DND-41 (cell line): ENCODE measurements around the gene UCHL1.

Experiments
- ATAC-seq: fragments of 200-7000 bp; cut with Tn5 transposase; 3 replicates; pipeline ENCODE4 v1.9.1; 2021; ENCODE audit warnings: low read depth; ENCODE audit not compliant: insufficient read depth
- DNase-seq: peaks from one replicate; pipeline ENCODE4 v3.0.0-alpha.2; 2020
- H2AFZ ChIP-seq: 2 replicates; pipeline ENCODE4 v1.6.0; 2012; ENCODE audit warnings: low read depth, low read length
- H3K27ac ChIP-seq: 2 replicates; pipeline ENCODE4 v1.5.1; 2012; ENCODE audit warnings: low read length, inconsistent platforms
- H3K27me3 ChIP-seq: fragments of 200-600 bp; sonication (generic); 2 replicates; pipeline ENCODE4 v1.6.0; 2012; ENCODE audit warnings: low read length, mild to moderate bottlenecking, inconsistent platforms; ENCODE audit not compliant: insufficient read depth, poor library complexity
- H3K36me3 ChIP-seq: 2 replicates; pipeline ENCODE4 v1.5.1; 2012; ENCODE audit warnings: low read length, inconsistent platforms; ENCODE audit not compliant: insufficient read depth
- H3K4me1 ChIP-seq: 2 replicates; pipeline ENCODE4 v1.5.1; 2012; ENCODE audit warnings: mild to moderate bottlenecking, low read length; ENCODE audit not compliant: insufficient read depth
- H3K4me2 ChIP-seq: 2 replicates; pipeline ENCODE4 v1.6.0; 2012; ENCODE audit warnings: mild to moderate bottlenecking, moderate library complexity, low read length, inconsistent platforms; ENCODE audit not compliant: insufficient read depth
- H3K4me3 ChIP-seq, 2 experiments: fragments of 200-600 bp in 1 of 2; shearing (Covaris generic) in 1 of 2; 2 replicates each; pipeline ENCODE4 v1.5.1; 2012 to 2016; ENCODE audit warnings: inconsistent platforms in 2 of 2, low read length in 2 of 2, mild to moderate bottlenecking in 2 of 2, low read depth in 1 of 2, moderate library complexity in 1 of 2
- H3K79me2 ChIP-seq: 2 replicates; pipeline ENCODE4 v1.6.0; 2012; ENCODE audit warnings: low read length, inconsistent platforms; ENCODE audit not compliant: insufficient read depth
- H3K9ac ChIP-seq: 2 replicates; pipeline ENCODE4 v1.6.0; 2012; ENCODE audit warnings: low read depth, mild to moderate bottlenecking, inconsistent platforms, low read length, moderate library complexity
- H3K9me3 ChIP-seq: 2 replicates; pipeline ENCODE4 v1.5.1; 2012; ENCODE audit warnings: low read length, moderate library complexity, mild to moderate bottlenecking, inconsistent platforms; ENCODE audit not compliant: insufficient read depth, severe bottlenecking
- H4K20me1 ChIP-seq: 2 replicates; pipeline ENCODE4 v1.6.0; 2012; ENCODE audit warnings: low read length; ENCODE audit not compliant: insufficient read depth
- CTCF ChIP-seq: IDR thresholded peaks from 2 replicates; pipeline ENCODE4 v1.5.1; 2012; ENCODE audit warnings: borderline replicate concordance, low read length, moderate library complexity, mild to moderate bottlenecking; ENCODE audit not compliant: poor library complexity, severe bottlenecking; ENCODE audit errors: extremely low read depth
- EZH2 ChIP-seq: IDR thresholded peaks from 3 replicates; pipeline ENCODE4 v1.6.1; 2012; ENCODE audit warnings: borderline replicate concordance, low read depth, mild to moderate bottlenecking, moderate library complexity, low read length, inconsistent platforms; ENCODE audit not compliant: severe bottlenecking

The UCHL1 gene

DNA sequence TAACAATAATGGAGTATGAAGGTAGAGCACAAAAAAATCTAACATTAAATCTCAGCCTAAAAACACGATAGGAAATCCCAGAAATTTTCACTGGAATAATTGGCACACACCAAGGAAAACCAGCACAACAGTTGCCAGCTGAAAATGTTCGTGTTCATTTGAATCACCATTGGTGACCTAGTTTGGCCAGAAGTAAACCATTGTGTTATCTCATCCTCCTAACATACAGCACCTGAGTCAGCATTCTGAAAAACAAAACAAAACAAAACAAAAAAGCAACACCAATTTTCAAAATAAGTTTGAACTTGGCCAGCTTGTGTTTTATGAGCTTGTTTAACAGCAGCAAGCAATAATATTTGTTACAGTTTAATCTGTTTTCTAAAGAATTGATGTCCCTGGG is 41.1 kb downstream of the UCHL1 start:
- ATAC-seq: no peak
- no peaks in the 10 kb centered on the region for H3K79me2 ChIP-seq
- H3K9ac ChIP-seq: no peak overlapping the region
- H3K4me2 ChIP-seq: no peak overlapping the region
- H3K27me3 ChIP-seq: no peaks in the 10 kb centered on the region
- DNase-seq: no peak
- TF ChIP-seq CTCF (no peak), EZH2 (no peak)
- no peaks in the 10 kb centered on the region for H4K20me1 ChIP-seq
- H3K27ac ChIP-seq: no peak overlapping the region
- H3K9me3 ChIP-seq: peaks cover 10% of the 10 kb centered on the region
- no peaks in the 10 kb centered on the region for H3K4me1 ChIP-seq
- H3K36me3 ChIP-seq: no peaks in the 10 kb centered on the region
- H2AFZ ChIP-seq: no peak overlapping the region
- H3K4me3 ChIP-seq: no peak overlapping the region

DNA sequence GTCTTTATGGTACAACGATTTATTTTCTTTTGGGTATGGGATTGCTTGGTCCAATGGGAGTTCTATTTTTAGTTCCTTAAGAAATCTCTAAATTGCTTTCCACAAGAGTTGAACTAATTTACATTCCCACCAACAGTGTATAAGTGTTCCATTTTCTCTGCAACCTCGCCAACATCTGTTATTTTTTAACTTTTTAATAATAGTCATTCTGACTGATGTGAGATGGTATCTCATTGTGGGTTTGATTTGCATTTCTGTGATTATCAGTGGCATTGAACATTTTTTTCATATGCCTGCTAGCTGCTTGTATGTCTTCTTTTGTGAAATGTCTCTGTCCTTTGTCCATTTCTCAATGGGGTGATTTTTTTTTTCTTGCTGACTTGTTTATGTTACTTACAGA is 42.8 kb downstream of the UCHL1 start:
- Histone ChIP-seq H3K4me1 (no peaks in the 10 kb centered on the region), H3K27me3 (no peaks in the 10 kb centered on the region), H3K9ac (no peak overlapping the region), H3K27ac (no peak overlapping the region), H3K4me2 (no peak overlapping the region), H4K20me1 (no peaks in the 10 kb centered on the region), H2AFZ (no peak overlapping the region), H3K36me3 (no peaks in the 10 kb centered on the region), H3K9me3 (peaks cover 6% of the 10 kb centered on the region), H3K79me2 (no peaks in the 10 kb centered on the region), H3K4me3 (no peak overlapping the region)
- no peak for ATAC-seq
- no peak for TF ChIP-seq EZH2
- no peak for TF ChIP-seq CTCF
- DNase-seq: no peak

- Histone ChIP-seq H4K20me1 (no peaks in the 10 kb centered on the region), H2AFZ (no peak overlapping the region), H3K4me3 (no peak overlapping the region), H3K79me2 (no peaks in the 10 kb centered on the region), H3K27ac (no peak overlapping the region), H3K4me1 (no peaks in the 10 kb centered on the region), H3K27me3 (no peaks in the 10 kb centered on the region), H3K36me3 (no peaks in the 10 kb centered on the region), H3K9ac (no peak overlapping the region), H3K4me2 (no peak overlapping the region), H3K9me3 (no peaks in the 10 kb centered on the region)
- TF ChIP-seq EZH2 (no peak), CTCF (no peak)
- DNase-seq (no peak), ATAC-seq (no peak)
These were observed 44.4 kb downstream of the UCHL1 start for GRCh38 chr4:41301137-41301536.
